ENCODE data around the gene ACSL5.

DNA sequence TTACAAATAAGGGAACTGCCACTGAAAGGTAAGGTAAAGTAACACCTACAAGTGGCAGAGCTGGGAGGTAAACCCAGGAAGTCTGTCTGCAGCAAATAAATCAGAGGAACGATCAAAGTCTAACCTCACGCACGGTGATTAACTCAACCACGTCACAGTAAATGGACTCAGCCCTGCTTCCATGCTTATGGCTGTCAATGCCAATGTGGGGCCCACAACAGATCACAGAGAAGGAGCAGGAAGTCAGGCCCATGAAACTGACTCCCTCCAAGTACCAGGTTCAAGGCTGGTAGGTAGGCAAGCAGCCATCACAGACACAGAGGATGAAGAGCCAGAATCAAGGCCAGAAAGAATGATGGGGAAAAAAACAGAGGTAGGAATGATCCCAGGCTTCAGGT lies 38.0 kb upstream of the ACSL5 start:
- TF ChIP-seq, protein P1, sequence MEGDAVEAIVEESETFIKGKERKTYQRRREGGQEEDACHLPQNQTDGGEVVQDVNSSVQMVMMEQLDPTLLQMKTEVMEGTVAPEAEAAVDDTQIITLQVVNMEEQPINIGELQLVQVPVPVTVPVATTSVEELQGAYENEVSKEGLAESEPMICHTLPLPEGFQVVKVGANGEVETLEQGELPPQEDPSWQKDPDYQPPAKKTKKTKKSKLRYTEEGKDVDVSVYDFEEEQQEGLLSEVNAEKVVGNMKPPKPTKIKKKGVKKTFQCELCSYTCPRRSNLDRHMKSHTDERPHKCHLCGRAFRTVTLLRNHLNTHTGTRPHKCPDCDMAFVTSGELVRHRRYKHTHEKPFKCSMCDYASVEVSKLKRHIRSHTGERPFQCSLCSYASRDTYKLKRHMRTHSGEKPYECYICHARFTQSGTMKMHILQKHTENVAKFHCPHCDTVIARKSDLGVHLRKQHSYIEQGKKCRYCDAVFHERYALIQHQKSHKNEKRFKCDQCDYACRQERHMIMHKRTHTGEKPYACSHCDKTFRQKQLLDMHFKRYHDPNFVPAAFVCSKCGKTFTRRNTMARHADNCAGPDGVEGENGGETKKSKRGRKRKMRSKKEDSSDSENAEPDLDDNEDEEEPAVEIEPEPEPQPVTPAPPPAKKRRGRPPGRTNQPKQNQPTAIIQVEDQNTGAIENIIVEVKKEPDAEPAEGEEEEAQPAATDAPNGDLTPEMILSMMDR (conservative IDR thresholded peaks at IDR 0.05), result no peak
- TF ChIP-seq ZFX (IDR thresholded peaks at IDR 0.05), result no peak
